Lung (tissue), 12 donors: ENCODE data around the gene SPDYE1. TPM values are rescaled to one million over a fixed set of nuclear protein-coding genes. Genes with fewer than 3 reads are reported as not detected.

Experiments used
- ATAC-seq: fragments of 200-7000 bp; cut with Tn5 transposase; one replicate; pipeline ENCODE4 v1.9.1; 2020; ENCODE audit warnings: moderate number of reproducible peaks; ENCODE audit not compliant: insufficient read depth, low FRiP score
- DNase-seq, 3 donors: peaks; one replicate each; pipeline ENCODE4 v3.0.0-alpha.2; 2013 to 2017
- H3K27ac ChIP-seq, 2 donors: one replicate each; pipeline ENCODE4 v1.5.1; 2013; ENCODE audit warnings: mild to moderate bottlenecking in 2 of 2, moderate library complexity in 2 of 2, control low read depth in 1 of 2, inconsistent platforms in 1 of 2, low read depth in 1 of 2, low read length in 1 of 2
- H3K27me3 ChIP-seq, 3 donors: one replicate each; pipeline ENCODE4 v1.5.1; 2013; ENCODE audit warnings: low read length in 2 of 3; ENCODE audit not compliant: control insufficient read depth in 3 of 3, insufficient read depth in 3 of 3
- H3K36me3 ChIP-seq, 4 donors: one replicate each; pipeline ENCODE4 v1.5.1; 2013; ENCODE audit warnings: low read length in 4 of 4, mild to moderate bottlenecking in 1 of 4, moderate library complexity in 1 of 4; ENCODE audit not compliant: control insufficient read depth in 4 of 4, insufficient read depth in 4 of 4
- H3K4me1 ChIP-seq, 5 donors: one replicate each; pipeline ENCODE4 v1.5.1; 2013; ENCODE audit warnings: low read length in 5 of 5, mild to moderate bottlenecking in 2 of 5, moderate library complexity in 1 of 5; ENCODE audit not compliant: control insufficient read depth in 5 of 5, insufficient read depth in 5 of 5
- H3K4me3 ChIP-seq: one replicate; pipeline ENCODE4 v1.5.1; 2013; ENCODE audit warnings: mild to moderate bottlenecking, control low read depth, moderate library complexity
- H3K9ac ChIP-seq, 2 donors: one replicate each; pipeline ENCODE4 v1.5.1; 2013; ENCODE audit warnings: low read length in 2 of 2, control low read depth in 1 of 2; ENCODE audit not compliant: insufficient read depth in 1 of 2
- H3K9me3 ChIP-seq, 4 donors: one replicate each; pipeline ENCODE4 v1.5.1; 2013; ENCODE audit warnings: low read length in 3 of 4, mild to moderate bottlenecking in 1 of 4, moderate library complexity in 1 of 4; ENCODE audit not compliant: control insufficient read depth in 4 of 4, insufficient read depth in 3 of 4
- CTCF ChIP-seq: IDR thresholded peaks from 2 replicates; pipeline ENCODE4 v1.5.1; 2012; ENCODE audit warnings: mild to moderate bottlenecking; ENCODE audit errors: control extremely low read depth, extremely low read depth
- WGBS, 2 donors: extraction: QIAGEN DNeasy Blood & Tissue Kit; methylation state at CpG; one replicate each; pipeline ENCODE4 v1.1.7; 2013; 5-methylcytosine and 5-hydroxymethylcytosine counted together
- polyA plus RNA-seq, 2 donors: library from polyadenylated mRNA; stranded (reverse); fragments of 200-250 nt; gene quantifications; one replicate each; pipeline ENCODE4 v1.2.1, GENCODE V29; 2013
- total RNA-seq, 2 donors: library from RNA; depleted of rRNA in 1 of 2; stranded (reverse); fragments of >200 nt in 1 of 2; gene quantifications; one replicate each; pipeline ENCODE4 v1.2.1, GENCODE V29; 2014 to 2021
- donor health status: control.
- donor health status: control.
- donor health status: Bipolar disorder and iron deficiency.
- donor health status: healthy.
- donor health status: DM: yes; HTN: yes; CAD: no.

SPDYE1 gene
- total and polyA plus RNA-seq, 4 donors: 0.09 TPM; not detected in 3

GRCh38 chr7:44050121-44050914, 52.6 kb downstream of the SPDYE1 start:
- no peak for TF ChIP-seq CTCF
- DNase-seq (no peak), ATAC-seq (no peak)
- Histone ChIP-seq H3K9ac (no peak overlapping the region), H3K27ac (no peak overlapping the region), H3K36me3 (peaks cover 9 to 39% (median 24%) of the 10 kb centered on the region in 4 donors), H3K27me3 (no peaks in the 10 kb centered on the region), H3K4me3 (no peak overlapping the region), H3K9me3 (no peaks in the 10 kb centered on the region), H3K4me1 (peaks cover 0 to 14% (median 5%) of the 10 kb centered on the region in 5 donors)
- WGBS, 2 donors: 94% methylated on average over 14 of the region's 14 CpGs

DNA sequence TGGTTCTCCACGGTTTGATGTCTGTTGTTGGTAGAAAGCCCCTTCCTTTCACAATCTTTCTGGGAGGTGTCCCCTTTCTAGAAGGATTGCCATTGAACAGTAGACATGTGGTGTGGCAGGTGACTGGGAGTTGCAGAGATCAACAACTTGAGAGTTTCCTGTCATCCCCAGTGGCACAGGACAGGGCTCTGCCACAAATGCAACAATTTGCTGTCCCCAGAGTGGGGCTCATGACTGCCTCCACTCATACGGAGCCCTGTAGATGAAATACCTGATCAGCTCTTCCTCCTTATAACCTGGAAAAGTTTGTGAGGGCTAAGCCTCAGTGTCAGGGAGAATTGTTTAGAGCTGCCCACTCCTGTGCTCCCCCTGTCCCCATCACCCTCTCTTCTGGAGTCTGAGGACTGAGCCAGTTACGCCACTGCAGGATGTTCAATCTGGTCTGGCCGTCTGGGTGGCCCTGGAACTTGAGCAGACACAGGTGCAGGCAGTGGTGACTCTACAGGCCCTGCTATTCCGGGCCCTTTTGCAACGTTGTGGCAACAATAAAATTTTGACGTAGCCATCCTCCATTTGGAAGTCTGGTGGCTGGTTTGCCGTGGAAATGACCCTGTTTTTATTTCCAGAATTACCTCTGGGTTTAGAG, 53.3 kb downstream of the SPDYE1 start:
- Histone ChIP-seq H3K4me3 (no peak overlapping the region), H3K36me3 (peaks cover 9 to 39% (median 25%) of the 10 kb centered on the region in 4 donors), H3K27ac (no peak overlapping the region), H3K4me1 (peaks cover 0 to 11% (median 0%) of the 10 kb centered on the region in 5 donors), H3K9me3 (no peaks in the 10 kb centered on the region), H3K27me3 (no peaks in the 10 kb centered on the region), H3K9ac (no peak overlapping the region)
- 82 to 88% methylated on average over 8 of the region's 8 CpGs for WGBS, 2 donors
- DNase-seq: no peak
- no peak for ATAC-seq
- no peak for TF ChIP-seq CTCF

- no peak for DNase-seq
- H3K9me3 ChIP-seq: no peaks in the 10 kb centered on the region
- no peak overlapping the region for H3K9ac ChIP-seq
- no peak overlapping the region for H3K27ac ChIP-seq
- peaks cover 0 to 5% (median 0%) of the 10 kb centered on the region in 5 donors for H3K4me1 ChIP-seq
- TF ChIP-seq CTCF: no peak
- H3K4me3 ChIP-seq: no peak overlapping the region
- ATAC-seq: no peak
- H3K36me3 ChIP-seq: peaks cover 9 to 40% (median 27%) of the 10 kb centered on the region in 4 donors
- H3K27me3 ChIP-seq: no peaks in the 10 kb centered on the region
- 85 to 90% methylated on average over 5 of the region's 5 CpGs for whole genome bisulfite sequencing, 2 donors
Measured at GRCh38 chr7:44051611-44052220, 54.0 kb downstream of the SPDYE1 start.
